GM18520 (cell line): ENCODE measurements around the gene MSANTD2.
A peak's percentile ranks its signal among the peaks of the same experiment; 100 is the strongest.

Experiments used
- ATAC-seq: cut with Tn5 transposase; IDR thresholded peaks from one replicate; pipeline ENCODE4 v1.9.1; 2021; ENCODE audit not compliant: unreplicated experiment

Gene MSANTD2

DNA sequence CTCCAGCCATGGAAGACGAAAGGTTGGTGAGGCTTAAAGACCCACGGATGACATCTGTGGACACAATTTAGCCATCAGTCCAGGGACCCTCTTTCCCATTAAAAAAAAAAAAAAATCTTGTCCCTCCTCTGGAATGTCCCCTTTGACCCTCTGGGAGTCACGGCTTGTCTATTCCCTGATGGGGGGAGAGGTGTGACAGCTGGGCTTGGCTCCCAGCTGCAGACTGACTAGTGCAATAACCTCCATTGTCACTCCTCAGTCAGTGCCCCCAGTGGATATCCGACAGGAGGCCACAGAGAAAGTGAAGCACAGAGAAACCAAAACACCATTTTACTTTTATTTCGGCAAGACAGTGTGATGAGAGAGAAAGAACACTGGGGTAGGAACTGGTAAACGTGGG lies 45.5 kb downstream of the MSANTD2 start:
- no peak for ATAC-seq

DNA sequence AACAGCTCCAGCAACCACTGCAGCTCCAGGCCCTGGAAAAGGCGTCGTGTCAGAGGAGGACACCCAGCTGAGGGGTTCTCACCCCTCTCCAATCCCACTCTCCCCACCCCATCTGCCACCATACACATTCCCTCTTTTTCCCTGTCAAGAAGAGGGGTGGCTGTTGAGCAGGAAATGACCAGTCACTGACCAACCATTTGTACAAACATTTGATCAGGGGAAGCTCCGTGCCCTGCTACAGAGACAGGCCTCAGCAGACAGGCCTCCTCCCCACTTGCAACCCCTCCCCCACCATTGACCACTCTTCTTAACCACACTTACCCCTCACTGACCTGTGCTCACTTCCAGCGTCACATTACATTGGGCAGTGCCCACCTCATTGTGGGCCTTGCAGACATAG lies 45.9 kb downstream of the MSANTD2 start:
- ATAC-seq, result no peak

DNA sequence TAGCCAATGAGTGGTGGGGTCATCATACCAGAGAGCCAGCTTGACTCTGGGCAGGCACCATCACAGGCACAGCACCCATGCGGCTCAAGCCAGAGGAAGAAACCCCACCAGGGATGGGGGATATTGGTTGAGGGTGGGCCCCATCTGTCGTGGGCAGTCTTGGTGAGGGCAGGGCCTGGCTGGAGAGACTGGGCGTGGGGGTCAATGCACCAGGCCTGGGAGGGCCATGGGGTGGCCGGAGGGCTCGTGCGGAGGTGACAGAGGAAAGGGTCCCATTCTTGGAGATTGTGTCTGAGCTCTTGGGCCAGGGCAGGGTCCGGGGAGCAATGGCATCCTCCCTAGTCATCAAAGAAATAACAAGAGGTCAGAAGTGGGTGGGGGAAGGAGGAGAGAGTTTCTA lies 46.6 kb downstream of the MSANTD2 start:
- no peak for ATAC-seq

DNA sequence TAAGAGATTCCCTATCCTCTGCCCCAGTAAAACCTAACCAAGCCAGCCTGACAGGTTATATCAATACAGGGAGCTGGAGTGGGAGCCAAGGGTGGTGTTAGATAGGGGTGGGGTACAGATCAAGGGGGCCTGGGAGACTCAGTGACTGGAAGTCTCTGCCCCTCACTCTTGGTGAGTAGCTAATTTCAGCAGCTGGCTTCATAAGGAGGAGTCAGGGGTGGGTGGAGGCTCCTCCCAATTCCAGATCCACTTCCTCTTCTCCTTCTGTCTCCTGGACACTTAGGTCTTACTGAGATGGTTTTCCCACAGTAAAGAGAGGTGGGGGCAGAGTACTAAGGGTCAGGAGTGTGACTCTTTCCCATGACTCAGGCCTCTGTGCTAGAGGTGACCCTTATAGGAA lies 47.0 kb downstream of the MSANTD2 start:
- no peak for ATAC-seq

DNA sequence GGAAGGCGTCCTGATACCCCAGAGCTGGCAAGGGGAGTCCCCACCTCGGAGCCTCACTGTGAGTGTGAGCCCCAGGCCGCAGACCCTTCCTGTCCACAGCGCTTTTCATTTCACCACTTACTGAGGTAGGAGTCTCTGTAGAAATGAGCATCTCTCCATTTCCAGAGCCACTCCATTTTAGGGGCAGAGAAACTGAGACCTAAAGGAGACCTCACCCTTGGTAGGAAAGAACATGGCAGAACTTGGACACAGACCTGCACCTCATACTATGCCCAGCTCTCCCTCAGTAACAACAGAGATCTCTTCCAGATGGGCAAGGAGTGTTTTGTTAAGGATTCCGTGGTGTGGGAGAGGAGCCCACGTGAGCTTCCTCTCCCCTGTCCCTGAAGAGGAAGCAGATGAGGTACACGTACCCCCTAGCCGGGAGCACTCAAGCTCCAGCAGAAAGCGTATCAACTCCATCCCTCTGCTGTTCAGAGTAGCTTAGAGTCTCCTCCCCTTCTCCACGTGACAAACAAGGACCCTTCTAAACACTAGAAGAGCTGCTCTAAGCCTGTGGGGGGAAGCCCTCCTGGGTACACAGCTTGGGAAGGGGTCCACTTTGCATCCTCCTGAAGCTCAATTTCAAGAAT lies 47.6 kb downstream of the MSANTD2 start:
- ATAC-seq, result no peak

DNA sequence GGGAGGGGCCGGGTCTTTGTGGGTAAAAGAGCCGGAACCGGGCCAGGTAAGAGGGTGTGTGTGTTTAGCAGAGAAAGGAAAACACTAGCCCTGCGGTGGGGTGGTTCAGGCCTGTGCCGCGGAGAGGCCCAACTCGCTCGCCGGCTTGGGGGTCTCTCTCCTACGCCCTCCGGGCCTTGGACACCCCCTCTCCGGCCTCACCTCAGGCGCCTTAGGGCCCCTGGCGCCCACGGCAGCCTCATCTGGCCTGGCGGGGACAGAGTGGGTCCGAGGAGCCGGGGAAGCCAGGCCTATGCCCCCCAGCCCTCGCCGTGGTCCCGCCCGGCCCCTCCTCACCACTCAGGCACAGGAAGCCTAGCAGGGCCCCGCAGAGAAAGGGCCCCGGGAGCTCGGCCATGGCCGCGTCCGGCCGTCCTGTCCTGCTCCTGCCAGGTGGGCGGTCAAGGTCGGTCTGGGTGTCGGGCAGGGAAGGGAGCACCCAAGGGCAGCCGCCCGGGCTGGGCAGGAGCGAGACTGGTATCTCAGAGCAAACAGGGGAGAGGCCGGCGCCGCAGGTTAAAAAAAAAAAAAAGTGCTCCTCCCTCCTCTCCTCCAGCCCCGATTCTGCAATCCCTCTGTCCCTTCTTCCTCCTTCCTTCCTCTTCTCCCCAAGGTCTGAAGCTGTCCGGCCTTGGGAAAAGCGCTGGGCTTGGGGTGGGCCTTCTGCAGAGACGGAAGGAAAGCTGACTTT lies 48.3 kb downstream of the MSANTD2 start, which contains the start of gene VSIG2:
Gene VSIG2, minus strand, starts transcription at position 515 of the 730 bp plus-strand sequence. Its CDS starts 118 bp downstream, at position 397.
- no peak for ATAC-seq

DNA sequence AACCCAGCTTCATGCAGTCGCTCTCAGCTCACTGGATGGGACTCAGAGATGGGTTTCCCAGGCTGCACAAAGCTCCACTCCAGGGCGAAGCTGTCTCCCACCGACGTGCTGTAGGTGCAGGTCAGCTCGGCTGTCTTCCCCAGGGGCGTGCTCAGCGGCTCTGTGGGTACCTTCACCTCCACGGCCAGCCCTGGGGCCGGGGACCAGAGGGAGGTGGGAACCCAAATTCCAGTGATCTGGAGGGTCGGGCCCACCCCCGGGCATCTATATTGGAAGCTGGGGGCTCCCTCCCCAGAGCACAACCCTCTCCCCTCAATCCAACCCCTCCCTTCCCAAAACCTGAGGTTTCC lies 48.8 kb downstream of the MSANTD2 start:
- ATAC-seq, result no peak

DNA sequence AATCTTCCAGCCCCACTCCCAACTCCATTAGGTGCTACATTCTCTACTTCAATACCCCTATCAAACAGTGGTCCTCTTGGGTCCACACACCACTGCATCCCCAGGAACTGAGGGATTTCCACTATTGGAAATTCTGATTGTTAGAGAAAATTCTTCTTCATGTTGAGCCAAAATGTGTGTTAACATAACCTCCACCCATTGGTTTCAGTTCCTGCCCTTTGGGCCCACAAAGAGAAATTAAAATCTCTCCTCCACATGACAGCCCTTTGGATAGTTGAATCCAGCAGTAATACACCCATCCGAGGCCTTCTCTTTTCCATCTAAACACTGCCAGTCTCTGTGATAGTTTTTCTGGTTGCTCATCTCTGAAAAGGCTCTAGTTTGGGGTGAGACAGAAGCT lies 50.3 kb downstream of the MSANTD2 start:
- no peak for ATAC-seq

DNA sequence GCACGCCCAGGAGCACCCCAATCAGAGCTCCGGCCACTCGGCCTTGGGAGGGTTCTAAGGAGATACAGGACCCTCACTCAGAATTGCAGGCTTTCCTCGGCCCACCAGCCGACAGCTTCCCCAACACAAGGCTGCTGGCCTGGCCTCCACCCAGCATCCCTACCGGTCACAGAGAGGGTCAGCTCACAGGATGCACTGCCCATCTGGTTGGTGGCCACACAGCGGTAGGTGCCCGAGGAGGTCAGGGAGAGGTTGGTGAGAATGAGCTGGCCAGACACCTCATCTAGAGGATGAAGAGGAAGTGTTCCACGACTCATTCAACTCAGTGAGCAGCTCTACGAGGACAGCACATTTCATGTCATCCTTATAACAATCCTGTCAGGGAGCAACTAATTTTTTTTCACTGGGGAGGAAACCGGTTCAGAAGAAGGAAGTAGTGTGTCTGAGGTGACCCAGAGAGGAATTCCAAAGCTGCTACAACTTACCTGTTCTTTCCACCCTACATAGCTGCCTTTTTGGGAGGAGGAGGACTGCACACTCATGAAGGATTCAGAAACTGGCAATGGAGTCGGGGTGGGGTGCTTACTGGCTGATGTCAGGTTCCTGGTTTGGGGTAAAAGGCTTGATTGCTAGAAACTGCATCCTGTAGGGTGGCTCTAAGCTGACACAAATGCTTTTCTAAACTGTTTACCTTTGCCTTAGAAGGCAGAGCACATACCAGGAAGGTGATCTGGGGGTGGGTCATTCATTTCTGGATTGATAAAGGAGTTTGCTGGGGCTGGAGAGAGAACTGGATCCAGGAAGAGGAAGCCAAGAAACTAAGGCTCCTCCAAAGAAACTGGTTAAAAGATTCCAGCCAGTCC lies 51.5 kb downstream of the MSANTD2 start:
- ATAC-seq, result no peak

DNA sequence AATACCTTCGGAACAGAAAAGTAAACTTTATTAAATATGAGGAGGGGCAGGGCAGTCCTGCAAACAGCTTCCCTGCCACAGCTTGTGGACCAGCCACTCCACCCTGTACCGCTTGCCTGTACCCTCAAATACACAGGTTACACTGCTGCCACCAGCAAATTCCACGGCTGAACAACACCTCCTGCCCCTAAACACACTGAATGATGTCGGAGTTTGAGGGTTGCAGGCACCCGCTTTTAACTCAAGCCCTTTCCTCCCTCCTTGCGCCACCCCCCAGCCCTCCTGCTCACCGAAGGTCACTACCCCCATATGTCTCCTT lies 52.1 kb downstream of the MSANTD2 start:
- ATAC-seq, result no peak

DNA sequence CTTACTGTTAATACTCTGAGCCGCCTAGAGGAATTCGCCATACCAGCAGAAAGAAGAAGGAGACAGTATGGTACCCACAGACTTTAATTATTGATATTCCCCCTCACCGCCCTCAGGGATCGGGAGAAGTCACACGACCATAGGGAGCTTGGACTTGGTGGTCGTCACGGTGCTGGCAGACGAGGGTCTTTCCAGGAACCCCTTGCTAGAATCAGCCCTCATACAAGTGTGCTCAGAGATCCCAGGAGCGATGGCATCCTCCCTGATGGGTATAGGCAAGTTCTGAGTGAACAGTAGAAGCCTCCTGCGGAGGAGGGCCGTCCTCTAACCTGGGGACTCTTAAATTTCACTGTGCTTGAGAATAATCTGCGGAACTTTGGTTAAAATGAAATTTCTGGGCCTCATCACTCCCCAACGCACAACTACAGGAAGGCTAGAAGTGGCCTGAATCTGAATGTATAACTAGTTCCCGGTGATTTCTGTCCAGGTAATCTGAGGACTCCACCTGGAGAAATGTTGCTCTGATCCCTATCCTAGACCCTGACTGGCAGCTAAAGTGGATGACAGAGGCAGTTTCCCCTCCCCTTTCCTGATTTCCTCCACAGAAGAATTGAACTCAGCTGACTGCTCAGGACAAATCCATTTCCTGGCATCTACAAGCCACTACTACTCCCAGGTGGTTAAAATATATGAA lies 52.7 kb downstream of the MSANTD2 start:
- no peak for ATAC-seq

DNA sequence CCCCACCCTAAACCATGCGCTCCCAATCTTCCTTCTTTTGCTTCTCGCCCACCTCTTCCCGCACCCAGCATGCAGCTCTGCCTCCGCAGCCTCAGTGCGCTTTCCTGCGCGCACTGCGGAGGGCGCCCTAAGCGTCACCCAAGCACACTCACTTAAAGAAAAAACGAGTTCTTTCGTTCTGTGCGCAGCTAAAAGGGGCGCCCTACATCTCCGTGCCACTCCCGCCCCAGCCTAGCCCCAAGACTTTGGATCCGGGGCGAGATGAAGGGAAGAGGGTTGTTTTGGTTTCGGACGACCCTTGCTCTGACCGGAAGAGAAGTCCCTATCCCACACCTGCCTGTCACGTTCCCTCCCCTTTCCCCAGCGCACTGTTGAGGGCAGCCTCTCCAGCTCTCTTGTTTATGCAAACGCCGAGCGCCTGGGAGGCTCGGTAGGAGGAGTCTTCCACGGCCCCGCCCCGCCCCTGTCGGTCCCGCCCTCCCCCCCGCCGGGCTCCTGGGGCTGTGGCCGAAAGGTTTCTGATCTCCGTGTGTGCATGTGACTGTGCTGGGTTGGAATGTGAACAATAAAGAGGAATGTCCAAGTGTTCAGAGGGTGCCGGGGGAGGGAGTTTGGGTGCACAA lies 53.5 kb downstream of the MSANTD2 start:
- ATAC-seq, result peak; percentile 72

DNA sequence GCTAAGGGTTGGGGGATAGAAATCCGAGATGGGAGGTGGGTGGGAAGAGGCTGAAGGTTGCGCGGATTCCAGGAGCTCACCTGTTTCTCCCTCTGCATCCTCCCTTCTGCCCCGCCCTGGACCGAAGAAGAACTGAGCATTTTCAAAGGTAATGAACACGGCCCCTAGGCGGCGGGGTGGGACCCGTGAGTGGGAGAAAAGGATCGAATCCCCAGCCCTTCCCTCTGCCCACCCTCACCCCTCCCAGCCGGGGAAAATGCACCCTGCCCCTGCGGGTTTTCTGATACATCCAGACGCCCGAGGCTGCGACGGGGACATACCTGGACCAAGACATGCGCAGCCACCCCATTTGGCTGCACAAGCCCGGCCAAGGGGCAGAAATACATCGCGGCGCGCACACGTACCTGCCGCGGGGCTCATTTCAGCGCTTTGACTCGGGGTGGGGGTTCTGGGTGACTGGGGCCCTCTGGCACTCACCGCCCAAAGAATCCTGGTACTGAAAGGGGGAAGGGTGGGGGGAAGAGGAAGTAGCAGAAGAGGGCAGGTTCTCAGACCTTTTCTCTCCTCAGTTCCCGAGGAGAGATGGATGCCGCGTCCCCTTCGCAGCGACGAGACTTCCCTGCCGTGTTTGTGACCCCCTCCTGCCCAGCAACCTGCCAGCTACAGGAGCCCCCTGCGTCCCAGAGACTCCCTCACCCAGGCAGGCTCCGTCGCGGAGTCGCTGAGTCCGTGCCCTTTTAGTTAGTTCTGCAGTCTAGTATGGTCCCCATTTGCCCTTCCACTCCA lies 54.2 kb downstream of the MSANTD2 start:
- ATAC-seq, result no peak

DNA sequence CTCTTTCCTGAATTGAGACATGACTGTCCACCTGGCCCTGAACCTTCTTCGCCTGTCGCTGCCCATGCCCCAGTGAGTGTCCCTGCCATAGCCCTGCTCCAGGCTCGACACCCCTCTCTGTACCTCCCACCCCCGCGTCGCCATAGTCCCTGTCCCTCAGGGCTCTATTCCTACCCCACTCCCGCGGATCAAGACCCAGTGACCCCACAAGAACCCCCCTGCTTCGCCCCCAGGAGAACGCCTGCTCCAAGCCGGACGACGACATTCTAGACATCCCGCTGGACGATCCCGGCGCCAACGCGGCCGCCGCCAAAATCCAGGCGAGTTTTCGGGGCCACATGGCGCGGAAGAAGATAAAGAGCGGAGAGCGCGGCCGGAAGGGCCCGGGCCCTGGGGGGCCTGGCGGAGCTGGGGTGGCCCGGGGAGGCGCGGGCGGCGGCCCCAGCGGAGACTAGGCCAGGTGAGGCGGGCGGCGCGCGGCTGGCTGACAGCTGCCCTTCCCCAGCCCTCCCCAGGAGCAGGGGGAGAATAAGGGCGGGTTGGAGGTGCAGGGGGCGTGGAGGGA lies 54.9 kb downstream of the MSANTD2 start:
- ATAC-seq, result no peak

DNA sequence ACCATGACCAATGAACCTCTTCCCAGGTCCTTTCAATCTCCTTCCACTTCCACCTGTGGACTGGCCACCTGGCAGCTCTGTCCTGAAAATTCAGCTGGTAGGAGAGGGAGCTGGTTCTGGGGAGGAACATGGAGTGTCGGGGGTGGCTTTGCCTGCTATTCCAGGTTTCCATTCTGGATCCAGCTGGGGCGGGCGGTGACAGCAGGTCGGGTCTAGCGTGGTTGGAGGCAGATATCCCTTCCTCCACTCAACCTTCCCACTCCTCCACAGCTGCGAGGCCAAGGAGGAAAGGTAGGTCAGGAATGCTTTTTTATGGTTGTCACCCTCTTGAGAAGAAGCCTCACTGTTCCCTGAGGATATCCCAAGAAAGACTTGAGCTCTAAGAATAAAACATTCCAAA lies 57.2 kb downstream of the MSANTD2 start:
- ATAC-seq, result no peak

DNA sequence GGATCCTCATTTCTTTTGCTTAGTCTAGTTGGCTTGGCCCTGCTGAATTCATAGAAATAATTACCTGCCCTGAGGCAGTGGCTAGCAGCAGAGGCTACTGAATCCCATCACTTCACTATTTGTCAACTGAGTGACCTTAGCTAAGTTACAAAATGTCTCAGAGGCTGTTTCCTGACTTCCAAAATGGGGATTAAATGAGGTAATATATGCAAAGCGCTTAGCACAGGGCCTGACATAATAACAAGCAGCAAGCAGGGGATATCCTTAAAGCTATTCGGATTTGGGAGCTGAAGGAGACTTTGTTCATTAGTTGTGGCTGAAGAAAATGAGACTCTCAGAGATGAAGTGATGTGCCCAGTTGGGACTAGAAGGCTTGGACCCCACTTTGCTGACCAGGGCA lies 57.7 kb downstream of the MSANTD2 start:
- ATAC-seq, result no peak

DNA sequence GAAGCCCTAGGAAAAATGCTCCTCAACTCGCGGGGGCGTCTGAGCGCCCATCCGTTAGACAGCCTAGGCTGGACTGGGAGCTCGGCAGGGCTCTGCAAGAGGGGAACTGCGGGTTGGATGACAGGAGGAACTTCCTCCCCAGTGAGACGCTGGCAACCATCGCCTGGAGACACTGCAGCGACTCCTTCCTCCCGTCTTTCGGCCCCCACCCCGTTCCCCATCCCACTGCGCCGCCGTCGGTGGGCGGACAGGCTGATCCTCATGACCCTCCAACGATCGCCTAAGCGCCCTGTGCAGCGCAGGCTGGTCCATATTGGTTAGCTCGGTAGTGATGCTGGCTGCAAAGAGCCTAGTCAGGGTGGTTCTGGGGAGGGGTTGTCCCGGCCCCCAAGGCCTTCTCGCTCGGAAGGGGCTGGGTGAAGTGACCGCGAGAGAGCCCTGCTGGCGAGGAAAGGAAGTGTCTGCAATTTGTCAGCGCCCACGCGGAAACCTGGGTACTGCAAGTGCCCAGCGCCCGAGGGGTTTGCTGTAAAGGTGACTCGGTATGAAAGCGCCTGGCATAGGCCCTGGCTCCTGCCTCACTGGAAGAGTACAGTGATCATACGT lies 59.8 kb downstream of the MSANTD2 start:
- no peak for ATAC-seq

DNA sequence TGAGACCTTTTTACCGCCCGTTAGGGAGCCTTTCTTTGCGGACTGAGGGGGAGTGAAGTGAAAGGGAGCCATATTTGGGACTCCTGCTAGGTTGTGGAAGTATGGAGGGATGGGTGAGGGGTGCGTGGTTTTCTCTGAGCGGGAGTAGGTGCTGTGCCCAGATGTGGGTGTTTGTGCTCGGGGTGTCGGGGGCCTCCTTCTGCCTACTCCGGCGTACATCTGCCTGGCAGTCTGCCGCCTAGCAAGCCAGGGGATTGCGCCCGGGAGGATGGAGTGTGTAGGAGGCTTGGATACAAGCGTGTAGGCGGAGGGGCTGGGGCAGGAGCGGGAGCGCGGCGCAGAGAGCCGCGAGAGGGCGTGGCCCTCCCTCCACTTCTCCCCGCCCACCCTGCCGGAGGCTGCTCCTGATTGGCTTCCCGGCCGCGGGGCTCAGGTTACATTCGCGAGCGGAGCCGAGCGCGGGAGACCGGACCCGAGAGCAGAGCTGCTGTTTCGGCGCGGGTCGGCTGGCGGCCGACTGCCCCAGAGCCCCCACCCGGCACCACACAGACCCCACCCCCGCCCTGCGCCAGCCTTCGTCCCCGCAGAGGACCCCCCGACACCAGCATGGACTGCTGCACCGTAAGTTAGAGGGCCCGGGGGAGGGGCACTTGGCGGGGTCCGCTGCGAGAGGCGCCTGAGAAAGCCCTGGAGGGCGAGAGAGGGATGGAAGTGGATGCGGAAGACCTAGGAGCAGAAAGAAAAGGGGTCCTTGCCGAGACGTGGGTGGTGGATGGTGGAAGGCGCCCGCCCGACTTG lies 60.5 kb downstream of the MSANTD2 start, which contains the start of gene NRGN:
Gene NRGN, plus strand, starts transcription at position 464 of the 798 bp plus-strand sequence. Its CDS starts 143 bp downstream, at position 607.
- peak; percentile 91 for ATAC-seq
